MM.1S (cell line): ENCODE results near the gene OR8K3.

Experiments
- DNase-seq: peaks from one replicate; pipeline ENCODE4 v3.0.0-alpha.2; 2015
- H2AFZ ChIP-seq: fragments of 300-600 bp; sonication (generic); 2 replicates; pipeline ENCODE4 v1.6.0; 2016; ENCODE audit warnings: antibody characterized with exemption, low read length
- H3F3A ChIP-seq: fragments of 300-600 bp; sonication (generic); 2 replicates; pipeline ENCODE4 v1.6.1; 2016; ENCODE audit warnings: mild to moderate bottlenecking, antibody characterized with exemption, low read length, moderate library complexity, mixed read lengths; ENCODE audit not compliant: insufficient read depth
- H3K27ac ChIP-seq: fragments of 300-600 bp; sonication (generic); 2 replicates; pipeline ENCODE4 v1.5.1; 2016; ENCODE audit warnings: mild to moderate bottlenecking, low read length
- H3K27me3 ChIP-seq: fragments of 300-600 bp; sonication (generic); replicated peaks from 2 replicates; pipeline ENCODE4 v1.6.0; 2016; ENCODE audit warnings: low read length; ENCODE audit not compliant: insufficient read depth
- H3K36me3 ChIP-seq: fragments of 300-600 bp; sonication (generic); replicated peaks from 2 replicates; pipeline ENCODE4 v1.6.1; 2016; ENCODE audit warnings: mild to moderate bottlenecking, low read length, mixed read lengths; ENCODE audit not compliant: insufficient read depth
- H3K4me1 ChIP-seq: fragments of 300-600 bp; sonication (generic); 2 replicates; pipeline ENCODE4 v1.6.1; 2016; ENCODE audit warnings: low read length, mixed read lengths
- H3K4me2 ChIP-seq: fragments of 300-600 bp; sonication (generic); 2 replicates; pipeline ENCODE4 v1.6.0; 2016; ENCODE audit warnings: low read depth, low read length
- H3K4me3 ChIP-seq: fragments of 300-600 bp; sonication (generic); 2 replicates; pipeline ENCODE4 v1.5.1; 2016; ENCODE audit warnings: low read length, mixed read lengths
- H3K79me2 ChIP-seq: fragments of 300-600 bp; sonication (generic); 2 replicates; pipeline ENCODE4 v1.6.1; 2016; ENCODE audit warnings: mixed run types, low read length, mixed read lengths
- H3K9ac ChIP-seq: fragments of 300-600 bp; sonication (generic); 2 replicates; pipeline ENCODE4 v1.6.1; 2016; ENCODE audit warnings: low read length, mixed read lengths
- H3K9me2 ChIP-seq: fragments of 300-600 bp; sonication (generic); replicated peaks from 2 replicates; pipeline ENCODE4 v1.6.1; 2016; ENCODE audit warnings: mild to moderate bottlenecking, low read length, mixed read lengths; ENCODE audit not compliant: insufficient read depth
- H3K9me3 ChIP-seq: fragments of 300-600 bp; sonication (generic); replicated peaks from 2 replicates; pipeline ENCODE4 v1.6.1; 2016; ENCODE audit warnings: mild to moderate bottlenecking, low read length, mixed read lengths; ENCODE audit not compliant: insufficient read depth
- H4K20me1 ChIP-seq: fragments of 300-600 bp; sonication (generic); 2 replicates; pipeline ENCODE4 v1.6.1; 2016; ENCODE audit warnings: mild to moderate bottlenecking, low read length, moderate library complexity, mixed read lengths; ENCODE audit not compliant: insufficient read depth
- CTCF ChIP-seq: fragments of 300-600 bp; sonication (generic); IDR thresholded peaks from 2 replicates; pipeline ENCODE4 v1.5.1; 2016; ENCODE audit warnings: antibody characterized with exemption, low read length, mixed read lengths
- EZH2 ChIP-seq: fragments of 300-600 bp; sonication (generic); optimal IDR thresholded peaks from 2 replicates; pipeline ENCODE3; 2017; ENCODE audit warnings: low read depth, mild to moderate bottlenecking, antibody characterized with exemption, low read length, mixed read lengths
- EZH2phosphoT487 ChIP-seq: fragments of 300-600 bp; sonication (generic); IDR thresholded peaks from 2 replicates; pipeline ENCODE4 v1.6.1; 2018; ENCODE audit warnings: antibody characterized with exemption, low read length

Gene OR8K3

GRCh38 chr11:56331861-56332491, 17.0 kb downstream of the OR8K3 start:
- TF ChIP-seq EZH2phosphoT487 = no peak
- no peak for TF ChIP-seq EZH2
- TF ChIP-seq CTCF = no peak
- Histone ChIP-seq H3K79me2 (no peaks in the 10 kb centered on the region), H3F3A (no peaks in the 10 kb centered on the region), H3K27ac (no peak overlapping the region), H3K4me2 (no peak overlapping the region), H3K4me3 (no peak overlapping the region), H3K27me3 (no peaks in the 10 kb centered on the region), H3K9me3 (no peaks in the 10 kb centered on the region), H3K9ac (no peak overlapping the region), H2AFZ (no peak overlapping the region), H4K20me1 (no peaks in the 10 kb centered on the region), H3K4me1 (no peaks in the 10 kb centered on the region), H3K36me3 (no peaks in the 10 kb centered on the region), H3K9me2 (no peaks in the 10 kb centered on the region)
- no peak for DNase-seq

- no peak for TF ChIP-seq EZH2phosphoT487
- TF ChIP-seq EZH2 = no peak
- TF ChIP-seq CTCF = no peak
- Histone ChIP-seq H3K4me2 (no peak overlapping the region), H3K27me3 (no peaks in the 10 kb centered on the region), H3K9me2 (no peaks in the 10 kb centered on the region), H3K4me3 (no peak overlapping the region), H3K27ac (no peak overlapping the region), H3K9me3 (no peaks in the 10 kb centered on the region), H3K9ac (no peak overlapping the region), H3K79me2 (no peaks in the 10 kb centered on the region), H3F3A (no peaks in the 10 kb centered on the region), H3K36me3 (no peaks in the 10 kb centered on the region), H4K20me1 (no peaks in the 10 kb centered on the region), H3K4me1 (no peaks in the 10 kb centered on the region), H2AFZ (no peak overlapping the region)
- DNase-seq = no peak
Measured at GRCh38 chr11:56333156-56333555, 18.2 kb downstream of the OR8K3 start.

GRCh38 chr11:56340289-56340688, 25.3 kb downstream of the OR8K3 start:
- Histone ChIP-seq H3K4me3 (no peak overlapping the region), H3K9ac (no peak overlapping the region), H3K27ac (no peak overlapping the region), H3K79me2 (no peaks in the 10 kb centered on the region), H3K27me3 (no peaks in the 10 kb centered on the region), H2AFZ (no peak overlapping the region), H4K20me1 (no peaks in the 10 kb centered on the region), H3K9me2 (no peaks in the 10 kb centered on the region), H3K4me1 (no peaks in the 10 kb centered on the region), H3F3A (no peaks in the 10 kb centered on the region), H3K4me2 (no peak overlapping the region), H3K9me3 (no peaks in the 10 kb centered on the region), H3K36me3 (no peaks in the 10 kb centered on the region)
- DNase-seq = no peak
- TF ChIP-seq EZH2phosphoT487 (no peak), CTCF (no peak), EZH2 (no peak)
